Measurements from ENCODE around the gene PTPN6.

The PTPN6 gene

GRCh38 chr12:6942331-6942665 is 8.9 kb upstream of the PTPN6 start:
- no peak for DNase-seq

DNA sequence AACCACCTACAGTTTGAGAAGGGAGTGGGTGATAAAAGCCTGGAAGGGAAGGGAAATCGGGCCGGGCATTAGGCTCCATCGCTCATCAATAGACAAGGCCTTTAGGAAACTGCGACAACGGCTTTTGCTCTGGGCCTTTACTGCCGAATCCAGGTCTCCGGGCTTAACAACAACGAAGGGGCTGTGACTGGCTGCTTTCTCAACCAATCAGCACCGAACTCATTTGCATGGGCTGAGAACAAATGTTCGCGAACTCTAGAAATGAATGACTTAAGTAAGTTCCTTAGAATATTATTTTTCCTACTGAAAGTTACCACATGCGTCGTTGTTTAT is 7.8 kb upstream of the PTPN6 start:
- DNase-seq: peak; percentile 88

DNA sequence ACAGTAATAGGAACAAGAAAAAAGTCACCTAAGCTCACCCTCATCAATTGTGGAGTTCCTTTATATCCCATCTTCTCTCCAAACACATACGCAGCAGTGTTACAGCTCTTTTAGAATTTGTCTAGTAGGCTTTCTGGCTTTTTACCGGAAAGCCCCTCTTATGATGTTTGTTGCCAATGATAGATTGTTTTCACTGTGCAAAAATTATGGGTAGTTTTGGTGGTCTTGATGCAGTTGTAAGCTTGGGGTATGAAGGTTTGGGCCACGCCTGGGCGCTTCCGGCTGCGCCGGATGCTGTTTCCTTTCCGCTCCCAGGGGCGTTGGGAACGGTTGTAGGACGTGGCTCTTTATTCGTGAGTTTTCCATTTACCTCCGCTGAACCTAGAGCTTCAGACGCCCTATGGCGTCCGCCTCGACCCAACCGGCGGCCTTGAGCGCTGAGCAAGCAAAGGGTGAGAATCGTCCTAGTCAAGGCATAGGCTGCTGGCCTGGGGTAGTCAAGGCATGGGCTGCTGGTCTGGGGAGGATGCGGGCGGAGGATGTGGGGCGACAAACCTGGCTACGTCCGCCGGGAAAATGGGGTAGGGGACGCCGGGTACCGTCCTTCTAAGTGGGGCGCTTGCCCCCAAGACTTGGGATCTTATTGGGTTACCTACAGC is 7.3 kb upstream of the PTPN6 start, which contains the start of the genes C12orf57 and RNU7-1:
TSS of gene C12orf57 (plus strand) at position 301 of the 659 bp plus-strand sequence. CDS start at position 401, 100 bp downstream.
TSS of gene RNU7-1 (plus strand) at position 95 of the 659 bp plus-strand sequence.
- DNase-seq: peak; percentile 84

- peak; percentile 91 for DNase-seq
These were observed 6.6 kb upstream of the PTPN6 start for GRCh38 chr12:6944381-6945186.

DNA sequence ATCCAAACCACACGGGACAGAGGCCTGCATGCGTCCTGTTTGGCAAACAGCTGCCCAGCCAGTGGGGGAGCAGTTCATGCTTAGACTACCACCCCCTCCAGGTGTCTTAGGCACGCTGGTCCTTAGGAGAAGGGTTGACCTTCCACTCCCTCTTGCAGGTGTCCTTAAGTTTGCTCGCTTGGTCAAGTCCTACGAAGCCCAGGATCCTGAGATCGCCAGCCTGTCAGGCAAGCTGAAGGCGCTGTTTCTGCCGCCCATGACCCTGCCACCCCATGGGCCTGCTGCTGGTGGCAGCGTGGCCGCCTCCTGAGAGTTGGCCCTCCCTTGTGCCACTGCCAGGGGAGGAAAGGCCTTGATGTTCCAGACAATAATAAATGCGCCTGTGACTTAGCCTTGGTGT is 5.5 kb upstream of the PTPN6 start:
- DNase-seq: no peak

DNA sequence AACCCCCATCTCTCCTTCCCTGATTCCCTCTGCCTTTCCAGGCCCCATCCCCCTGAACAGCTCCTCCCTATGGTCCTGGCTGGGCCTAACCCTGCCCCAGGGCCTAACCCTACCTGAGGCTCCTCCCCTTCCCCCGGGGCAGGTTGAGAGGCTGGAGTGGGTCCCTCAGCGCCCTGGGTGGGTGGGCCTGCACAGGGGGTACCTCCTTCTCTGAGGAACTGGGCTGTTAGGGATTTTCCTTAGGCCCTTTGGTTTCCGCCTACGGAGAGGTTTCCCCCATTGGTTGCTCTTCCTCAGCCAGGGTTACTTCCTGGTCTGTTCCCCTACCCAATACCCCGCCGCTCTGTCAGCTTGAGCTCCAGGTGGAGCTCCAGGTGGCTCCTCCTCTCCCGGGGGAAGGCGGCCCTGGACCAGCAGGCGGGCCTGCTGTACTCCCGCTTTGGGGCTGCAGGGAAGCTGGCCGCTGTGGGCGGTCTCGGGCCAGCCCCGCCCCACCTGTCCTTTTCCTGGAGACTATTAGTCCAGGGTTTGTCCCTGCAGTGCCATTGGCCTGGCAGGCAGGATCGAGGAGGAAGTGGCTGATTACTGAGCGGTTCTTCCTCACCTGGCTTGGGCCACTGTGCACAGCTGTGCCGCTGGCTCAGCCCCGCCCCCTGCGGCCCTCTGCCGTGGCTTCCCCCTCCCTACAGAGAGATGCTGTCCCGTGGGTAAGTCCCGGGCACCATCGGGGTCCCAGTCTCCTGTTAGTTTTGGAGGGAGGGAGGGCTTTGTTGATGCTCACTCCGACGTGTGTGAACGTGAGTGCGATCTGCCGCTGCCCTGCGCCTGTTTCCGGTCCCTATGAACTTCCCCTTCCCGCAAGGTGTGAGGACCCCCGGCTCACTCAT is 4.9 kb upstream of the PTPN6 start:
- DNase-seq: peak; percentile 85

DNA sequence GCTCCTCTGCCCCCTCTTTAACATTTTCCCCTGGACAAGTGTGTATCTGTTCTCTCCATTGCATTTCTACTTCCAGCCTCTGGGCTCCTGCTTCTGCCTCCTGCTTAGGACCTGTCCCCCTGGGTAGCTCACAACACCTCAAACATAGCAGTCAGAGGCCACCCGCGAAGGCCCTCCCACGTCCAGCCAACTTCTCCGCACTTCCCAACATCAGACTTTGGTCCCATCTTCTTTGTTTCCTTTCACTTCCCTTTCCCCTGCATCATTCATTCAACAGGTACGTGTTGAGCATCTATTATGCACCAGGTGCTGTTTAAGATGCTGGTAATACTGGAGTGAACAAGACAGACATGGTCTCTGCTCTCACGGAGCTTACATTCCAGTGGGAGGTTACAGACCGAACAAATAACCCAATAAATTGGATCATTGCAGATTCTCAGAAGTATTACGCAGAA is 4.2 kb upstream of the PTPN6 start:
- no peak for DNase-seq

GRCh38 chr12:6947615-6948014 is 3.5 kb upstream of the PTPN6 start:
- no peak for DNase-seq

DNA sequence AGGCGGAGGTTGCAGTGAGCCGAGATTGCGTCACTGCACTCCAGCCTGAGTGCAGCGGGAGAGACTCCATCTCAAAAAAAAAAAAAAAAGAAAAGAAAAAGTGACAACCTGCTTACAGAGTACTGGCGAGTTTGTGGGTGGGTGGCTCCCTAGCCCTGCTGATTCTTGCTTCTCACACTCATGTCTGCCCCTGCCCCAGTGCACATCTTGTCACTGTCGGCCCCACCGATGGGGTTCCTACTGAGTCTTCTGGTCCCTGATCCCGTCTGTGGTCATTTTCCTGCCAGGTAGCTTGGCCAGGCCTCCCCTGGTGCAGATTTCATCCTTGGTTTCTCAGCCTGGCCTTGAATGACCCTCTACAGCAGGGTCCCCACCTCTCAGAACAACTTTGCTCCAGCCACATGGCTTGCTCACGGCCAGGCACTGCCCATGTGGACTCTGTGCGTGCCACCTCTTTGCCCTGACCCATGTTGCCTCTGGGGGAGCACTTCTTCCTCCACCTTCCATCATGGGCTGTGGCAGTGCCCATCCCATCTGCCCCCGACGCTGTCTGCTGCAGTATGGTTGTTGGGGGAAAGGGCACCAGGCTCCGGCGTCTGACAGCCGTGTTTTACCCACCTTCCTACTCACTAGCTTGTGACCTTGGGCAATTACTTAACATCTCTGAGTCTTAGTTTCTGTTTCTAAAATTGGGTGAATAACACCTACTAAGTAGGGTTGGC is 2.1 kb upstream of the PTPN6 start:
- no peak for DNase-seq

GRCh38 chr12:6950401-6950801 is 755 bp upstream of the PTPN6 start:
- DNase-seq: no peak

- DNase-seq: no peak
These were observed 480 bp downstream of the PTPN6 start for GRCh38 chr12:6951551-6952120.

DNA sequence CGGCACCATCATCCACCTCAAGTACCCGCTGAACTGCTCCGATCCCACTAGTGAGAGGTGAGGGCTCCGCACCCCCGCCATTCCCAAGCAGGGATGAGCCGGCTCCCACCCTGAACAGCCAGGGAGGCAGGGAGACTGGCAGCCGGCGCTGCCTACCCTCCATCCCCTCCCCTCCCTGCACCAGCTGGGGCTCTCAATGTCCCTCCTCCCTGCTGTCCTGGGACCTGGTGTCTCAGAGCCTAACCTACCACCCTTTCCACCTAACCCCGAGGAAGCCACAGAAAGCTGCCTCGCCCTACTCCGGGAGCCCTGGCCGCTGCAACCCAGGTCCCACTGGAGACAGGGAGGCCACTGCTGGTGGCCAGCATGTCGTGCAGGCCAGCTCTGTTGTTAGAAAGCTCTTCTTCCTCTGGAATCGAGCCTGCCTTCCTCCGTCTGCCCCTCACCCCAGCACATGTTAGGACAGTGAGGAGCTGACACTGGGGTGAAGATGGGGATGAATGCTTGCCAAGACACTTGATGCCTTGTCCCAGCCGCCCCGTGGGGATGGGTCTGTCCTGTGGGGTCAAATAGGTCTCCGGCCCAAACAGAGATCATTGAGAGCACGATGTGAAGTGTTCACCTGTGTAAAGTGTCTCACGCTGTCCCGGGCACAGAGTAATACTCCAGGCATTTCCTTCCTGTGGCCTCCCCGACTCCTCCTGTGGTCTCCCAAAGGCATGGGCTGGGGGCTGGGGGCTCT is 1.1 kb downstream of the PTPN6 start:
- DNase-seq: no peak

DNA sequence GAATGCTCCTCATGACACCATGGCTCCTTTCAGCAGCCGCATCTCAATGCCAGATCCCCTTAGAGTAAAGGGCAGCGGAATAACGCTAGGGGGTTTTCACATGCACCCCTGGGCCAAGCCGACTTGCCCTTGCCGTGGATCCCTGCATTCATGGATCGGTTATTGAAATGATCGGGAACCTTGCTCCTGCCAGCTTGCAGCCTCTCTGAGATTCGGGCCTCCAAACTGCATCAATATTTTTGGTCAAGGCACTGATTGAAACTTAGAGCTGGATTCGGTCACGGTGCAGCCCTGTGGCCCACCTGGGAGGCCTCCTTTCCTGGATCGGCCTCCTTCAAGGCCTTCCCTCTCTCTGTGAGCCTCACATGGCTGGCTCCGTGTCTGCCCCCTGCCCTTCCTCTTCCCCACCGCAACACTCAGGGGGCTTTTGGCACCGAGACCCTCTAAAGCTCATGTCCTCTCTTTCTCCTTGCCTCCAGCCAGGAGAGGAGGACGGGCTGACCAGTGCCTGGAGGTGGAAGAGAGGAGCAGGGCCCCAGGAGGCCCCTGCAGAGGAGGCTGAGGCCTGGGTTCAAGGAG is 1.8 kb downstream of the PTPN6 start:
- no peak for DNase-seq

- DNase-seq: peak; percentile 33
These were observed 2.5 kb downstream of the PTPN6 start for GRCh38 chr12:6953442-6954315.

DNA sequence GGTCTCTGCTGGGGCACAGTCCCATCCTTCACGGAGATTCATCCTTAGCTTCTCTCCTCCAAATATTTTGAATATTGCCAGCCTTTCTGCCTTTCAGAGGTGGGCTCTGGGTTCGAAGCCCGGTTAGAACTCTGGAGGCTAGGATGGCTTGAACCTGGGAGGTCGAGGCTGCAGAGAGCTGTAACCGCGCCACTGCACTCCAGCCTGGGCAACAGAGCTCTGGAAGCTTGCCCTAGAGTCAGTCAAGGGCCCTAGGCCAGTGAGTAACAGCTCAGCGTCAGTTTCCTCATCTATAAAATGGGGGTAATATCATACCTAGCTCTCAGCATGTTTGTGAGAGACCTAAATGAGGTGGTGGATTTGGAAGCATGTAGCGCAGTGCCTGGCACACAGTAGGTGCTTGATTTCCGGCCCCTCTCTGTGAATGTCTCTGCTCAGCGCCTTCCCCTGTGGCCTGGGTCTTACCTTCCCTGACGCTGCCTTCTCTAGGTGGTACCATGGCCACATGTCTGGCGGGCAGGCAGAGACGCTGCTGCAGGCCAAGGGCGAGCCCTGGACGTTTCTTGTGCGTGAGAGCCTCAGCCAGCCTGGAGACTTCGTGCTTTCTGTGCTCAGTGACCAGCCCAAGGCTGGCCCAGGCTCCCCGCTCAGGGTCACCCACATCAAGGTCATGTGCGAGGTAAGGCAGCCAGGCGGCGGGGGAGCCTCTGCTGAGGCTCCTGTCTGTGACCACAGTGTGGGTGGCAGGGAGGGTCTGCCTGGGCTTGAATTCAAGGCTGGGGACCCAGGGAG is 3.4 kb downstream of the PTPN6 start:
- DNase-seq: no peak

DNA sequence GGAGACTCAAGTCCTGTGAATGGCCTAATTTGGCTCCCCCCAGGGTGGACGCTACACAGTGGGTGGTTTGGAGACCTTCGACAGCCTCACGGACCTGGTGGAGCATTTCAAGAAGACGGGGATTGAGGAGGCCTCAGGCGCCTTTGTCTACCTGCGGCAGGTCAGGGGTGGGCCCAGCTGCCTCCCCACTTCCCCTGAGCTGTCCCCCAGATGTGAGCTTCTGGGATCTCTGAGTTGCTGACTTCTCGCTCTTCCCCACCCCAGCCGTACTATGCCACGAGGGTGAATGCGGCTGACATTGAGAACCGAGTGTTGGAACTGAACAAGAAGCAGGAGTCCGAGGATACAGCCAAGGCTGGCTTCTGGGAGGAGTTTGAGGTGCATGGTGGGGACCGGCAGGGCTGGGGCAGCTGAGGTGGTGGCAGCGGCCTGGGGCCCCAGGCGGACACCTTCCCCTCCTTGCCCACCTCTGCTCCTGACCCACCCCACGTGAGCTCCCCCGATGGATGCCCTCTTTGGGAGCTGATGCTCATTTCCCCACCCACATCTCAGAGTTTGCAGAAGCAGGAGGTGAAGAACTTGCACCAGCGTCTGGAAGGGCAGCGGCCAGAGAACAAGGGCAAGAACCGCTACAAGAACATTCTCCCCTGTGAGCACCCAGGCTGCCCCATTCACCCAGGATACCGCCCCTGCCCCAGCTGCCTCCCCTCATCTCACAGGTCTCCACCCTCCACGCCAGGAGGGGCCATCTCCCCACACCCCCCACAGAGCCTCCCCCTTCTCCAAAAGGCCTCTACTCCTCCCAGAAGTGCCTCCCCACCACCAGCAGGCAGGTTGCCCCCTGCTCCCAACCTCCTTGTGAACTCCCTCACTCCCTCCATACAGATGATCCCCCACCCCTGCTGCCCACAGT is 4.2 kb downstream of the PTPN6 start:
- DNase-seq: no peak

- no peak for DNase-seq
These were observed 5.0 kb downstream of the PTPN6 start for GRCh38 chr12:6956021-6956727.

Measured in NCI-H1436 (cell line).